Peyer's patch (tissue), 4 donors: ENCODE data around the gene KSR2. TPM values are rescaled to one million over a fixed set of nuclear protein-coding genes. Genes with fewer than 3 reads are reported as not detected.

ENCODE experiments used
- DNase-seq, 3 donors: peaks; one replicate each; pipeline ENCODE4 v3.0.0-alpha.2; 2017 to 2019
- H3K27ac ChIP-seq, 4 donors: fragments of 200-600 bp; sonication (generic); one replicate each; pipeline ENCODE4 v1.5.1; 2016 to 2019
- H3K27me3 ChIP-seq, 2 donors: fragments of 200-600 bp; sonication (generic); one replicate each; pipeline ENCODE4 v1.5.1; 2019
- H3K36me3 ChIP-seq, 3 donors: fragments of 200-600 bp; sonication (generic); one replicate each; pipeline ENCODE4 v1.5.1; 2016 to 2019
- H3K4me1 ChIP-seq, 4 donors: fragments of 200-600 bp; sonication (generic); one replicate each; pipeline ENCODE4 v1.5.1; 2016 to 2019
- H3K4me3 ChIP-seq, 4 donors: fragments of 200-600 bp; sonication (generic); 1 replicate in 3 of 4; 2 replicates in 1 of 4; pipeline ENCODE4 v1.5.1; 2016 to 2019; ENCODE audit warnings: mild to moderate bottlenecking in 1 of 4
- H3K9me3 ChIP-seq, 4 donors: fragments of 200-600 bp; sonication (generic); one replicate each; pipeline ENCODE4 v1.5.1; 2016 to 2019; ENCODE audit warnings: mild to moderate bottlenecking in 1 of 4
- CTCF ChIP-seq, 6 experiments: fragments of 450-650 bp in 4 of 6; fragments of 200-600 bp in 2 of 6; sonication (generic) in 1 of 6; IDR thresholded peaks; one replicate each; pipeline ENCODE4 v1.5.1; 2017 to 2019; ENCODE audit warnings: antibody characterized with exemption in 6 of 6, mild to moderate bottlenecking in 3 of 6, moderate library complexity in 1 of 6
- POLR2A ChIP-seq, 2 donors: fragments of 450-650 bp; IDR thresholded peaks; one replicate each; pipeline ENCODE4 v1.5.1; 2017; ENCODE audit warnings: antibody characterized with exemption in 2 of 2, mild to moderate bottlenecking in 2 of 2, moderate library complexity in 2 of 2
- total RNA-seq, 4 donors: library from RNA; depleted of rRNA; stranded (reverse); fragments of >200 nt; gene quantifications; one replicate each; pipeline ENCODE4 v1.1.0, GENCODE V29; 2016

KSR2 gene
- total RNA-seq, 4 donors from 2014 or later, result 0.27 to 0.53 (median 0.28) TPM; not detected in 1

DNA sequence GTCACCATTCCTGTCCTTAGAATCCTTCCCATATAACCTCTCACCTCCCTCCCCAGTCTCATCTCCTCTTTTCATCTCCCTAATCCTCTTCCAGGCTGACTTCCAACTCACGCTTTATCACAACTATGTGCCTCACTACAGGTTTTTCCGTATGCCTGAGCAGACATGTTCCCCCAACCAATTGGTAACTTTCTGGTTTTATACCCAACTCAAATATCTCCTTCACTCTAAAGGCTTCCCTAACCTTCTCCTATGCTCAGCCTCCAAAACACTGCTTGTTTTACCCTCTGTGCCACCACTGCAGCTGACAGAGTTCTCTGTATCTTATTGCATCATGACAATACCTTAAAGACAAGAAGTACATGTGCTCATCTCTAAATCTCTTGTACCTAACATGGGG, 139.7 kb downstream of the KSR2 start:
- TF ChIP-seq POLR2A (IDR thresholded peaks at IDR 0.05), result no peak
- no peak for TF ChIP-seq CTCF (IDR thresholded peaks at IDR 0.05)
- no peaks in the 10 kb centered on the region for H3K27me3 ChIP-seq
- H3K4me3 ChIP-seq, result no peak overlapping the region
- DNase-seq, result no peak
- H3K4me1 ChIP-seq, result no peaks in the 10 kb centered on the region
- H3K36me3 ChIP-seq, result no peaks in the 10 kb centered on the region
- H3K9me3 ChIP-seq, result peaks cover 0 to 8% (median 4%) of the 10 kb centered on the region in 4 donors
- H3K27ac ChIP-seq, result no peak overlapping the region

DNA sequence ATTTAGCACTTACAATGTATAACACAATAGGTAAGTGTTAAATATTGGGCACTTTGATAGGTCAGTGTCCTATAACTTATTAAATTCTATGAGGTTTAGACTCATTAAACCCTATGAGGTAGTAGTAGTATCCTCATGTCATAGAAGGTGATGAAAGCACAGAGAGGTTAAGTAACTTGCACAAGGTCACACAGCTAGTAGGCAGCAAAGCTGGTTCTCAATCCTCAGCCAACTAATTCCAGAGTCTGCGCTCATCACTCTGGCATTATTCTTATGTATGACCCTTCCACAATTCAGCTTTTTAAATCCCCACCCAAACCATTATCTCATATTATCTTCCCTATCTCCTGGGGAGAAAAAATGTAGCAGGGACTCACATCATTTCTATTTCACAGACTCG, 141.1 kb downstream of the KSR2 start:
- no peaks in the 10 kb centered on the region for H3K4me1 ChIP-seq
- DNase-seq, result no peak
- no peak overlapping the region for H3K27ac ChIP-seq
- no peak for TF ChIP-seq CTCF (IDR thresholded peaks at IDR 0.05)
- no peak for TF ChIP-seq POLR2A (IDR thresholded peaks at IDR 0.05)
- no peaks in the 10 kb centered on the region for H3K36me3 ChIP-seq
- no peak overlapping the region for H3K4me3 ChIP-seq
- no peaks in the 10 kb centered on the region for H3K27me3 ChIP-seq
- H3K9me3 ChIP-seq, result peaks cover 0 to 8% (median 4%) of the 10 kb centered on the region in 4 donors

DNA sequence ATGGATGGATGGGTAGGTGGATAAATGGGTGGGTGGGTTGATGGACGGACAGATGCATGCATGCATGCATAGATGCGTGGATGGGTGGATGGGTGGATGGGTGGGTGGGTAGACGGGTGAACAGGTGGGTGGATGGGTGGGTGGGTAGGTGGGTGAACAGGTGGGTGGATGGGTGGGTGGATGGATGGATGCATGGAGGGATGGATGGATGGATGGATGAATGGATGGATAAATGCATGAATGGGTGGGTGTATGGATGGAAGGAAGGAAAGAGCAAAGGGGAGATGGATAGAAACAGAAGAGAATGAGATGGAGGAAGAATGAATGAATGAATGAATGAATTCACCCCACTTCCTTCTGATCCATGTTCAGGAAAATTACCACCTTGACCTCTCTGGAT, 143.0 kb downstream of the KSR2 start:
- no peak for DNase-seq
- no peaks in the 10 kb centered on the region for H3K36me3 ChIP-seq
- no peak overlapping the region for H3K27ac ChIP-seq
- no peaks in the 10 kb centered on the region for H3K4me1 ChIP-seq
- no peak overlapping the region for H3K4me3 ChIP-seq
- TF ChIP-seq CTCF (IDR thresholded peaks at IDR 0.05) (no peak), POLR2A (IDR thresholded peaks at IDR 0.05) (no peak)
- peaks cover 0 to 8% (median 4%) of the 10 kb centered on the region in 4 donors for H3K9me3 ChIP-seq
- H3K27me3 ChIP-seq, result no peaks in the 10 kb centered on the region

- H3K9me3 ChIP-seq, result no peaks in the 10 kb centered on the region
- no peak overlapping the region for H3K27ac ChIP-seq
- H3K27me3 ChIP-seq, result no peaks in the 10 kb centered on the region
- no peak for DNase-seq
- no peaks in the 10 kb centered on the region for H3K36me3 ChIP-seq
- no peak overlapping the region for H3K4me3 ChIP-seq
- TF ChIP-seq POLR2A (IDR thresholded peaks at IDR 0.05), result no peak
- no peak for TF ChIP-seq CTCF (IDR thresholded peaks at IDR 0.05)
- H3K4me1 ChIP-seq, result no peaks in the 10 kb centered on the region
Measured at GRCh38 chr12:117821480-117822175, 147.2 kb downstream of the KSR2 start.

DNA sequence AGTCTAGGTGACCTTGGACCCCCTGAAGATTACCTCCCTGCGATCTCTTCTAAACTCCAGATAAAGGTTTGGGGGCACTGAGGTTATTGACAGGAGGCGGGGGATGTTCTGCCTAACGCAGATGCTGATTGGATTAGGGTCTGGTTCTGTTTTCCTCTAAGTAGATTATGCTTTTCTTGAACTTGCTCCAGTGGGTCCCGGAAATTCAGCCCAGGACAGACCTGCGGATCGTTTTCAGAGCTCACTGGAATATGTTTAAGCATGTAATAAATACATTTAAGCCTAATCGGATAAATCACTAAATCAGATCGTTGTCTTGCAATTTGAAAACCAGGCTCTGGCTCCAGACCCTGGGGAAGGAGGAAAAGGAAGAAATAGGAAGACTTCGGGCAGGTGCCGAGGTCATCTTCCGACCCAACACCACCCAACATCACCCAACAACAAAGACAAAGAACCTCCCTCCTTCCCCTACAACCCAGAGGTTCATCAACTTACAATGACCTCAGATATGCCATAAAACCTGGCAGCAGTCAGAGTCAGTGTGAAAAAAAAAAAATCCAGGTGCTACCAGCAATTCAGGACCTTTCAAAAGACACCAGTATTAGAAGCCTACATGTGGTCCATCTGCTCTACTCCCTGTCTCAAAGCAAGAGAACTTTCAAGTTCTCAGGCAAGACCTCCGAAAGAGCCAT, 148.4 kb downstream of the KSR2 start:
- no peaks in the 10 kb centered on the region for H3K9me3 ChIP-seq
- no peaks in the 10 kb centered on the region for H3K36me3 ChIP-seq
- TF ChIP-seq POLR2A (IDR thresholded peaks at IDR 0.05), result no peak
- no peak for TF ChIP-seq CTCF (IDR thresholded peaks at IDR 0.05)
- no peak overlapping the region for H3K27ac ChIP-seq
- DNase-seq, result no peak
- H3K4me1 ChIP-seq, result no peaks in the 10 kb centered on the region
- no peak overlapping the region for H3K4me3 ChIP-seq
- H3K27me3 ChIP-seq, result no peaks in the 10 kb centered on the region
